Measurements from ENCODE around the gene SYNGAP1.
"Not testable (repeated sequence)": the region's sequence is repeated elsewhere in the genome, so short reads cannot be mapped to it uniquely, and the experiment has no call there.

The SYNGAP1 gene

GRCh38 chr6:33419580-33420490, at the start of gene SYNGAP1:
Gene SYNGAP1, plus strand, starts transcription at chr6:33420065. Its CDS starts 200 bp downstream, at chr6:33420265.
- DNase-seq (ENCODE audit: insufficient read length, low spot score) (no peak), FAIRE-seq (no peak)

GRCh38 chr6:33371901-33372300, 48.0 kb upstream of the SYNGAP1 start:
- not testable (repeated sequence) for FAIRE-seq; DNase-seq (ENCODE audit: insufficient read length, low spot score)

GRCh38 chr6:33372526-33373123, 47.2 kb upstream of the SYNGAP1 start:
- DNase-seq (ENCODE audit: insufficient read length, low spot score), result no peak
- FAIRE-seq, result no peak

GRCh38 chr6:33373960-33374910, 45.6 kb upstream of the SYNGAP1 start:
- FAIRE-seq (no peak), DNase-seq (ENCODE audit: insufficient read length, low spot score) (no peak)

- DNase-seq (ENCODE audit: insufficient read length, low spot score), result no peak
- FAIRE-seq, result no peak
These were observed 44.7 kb upstream of the SYNGAP1 start for GRCh38 chr6:33375143-33375671.

- DNase-seq (ENCODE audit: insufficient read length, low spot score) (no peak), FAIRE-seq (no peak)
These were observed 42.7 kb upstream of the SYNGAP1 start for GRCh38 chr6:33377171-33377570.

- not testable (repeated sequence) for DNase-seq (ENCODE audit: insufficient read length, low spot score); FAIRE-seq
These were observed 40.7 kb upstream of the SYNGAP1 start for GRCh38 chr6:33379184-33379583.

GRCh38 chr6:33380272-33380981, 39.4 kb upstream of the SYNGAP1 start:
- no peak for FAIRE-seq
- DNase-seq (ENCODE audit: insufficient read length, low spot score), result no peak

GRCh38 chr6:33383427-33384185, 36.3 kb upstream of the SYNGAP1 start:
- DNase-seq (ENCODE audit: insufficient read length, low spot score) (no peak), FAIRE-seq (no peak)

GRCh38 chr6:33384581-33385020, 35.3 kb upstream of the SYNGAP1 start:
- no peak for FAIRE-seq
- no peak for DNase-seq (ENCODE audit: insufficient read length, low spot score)

- FAIRE-seq (no peak), DNase-seq (ENCODE audit: insufficient read length, low spot score) (no peak)
These were observed 29.7 kb upstream of the SYNGAP1 start for GRCh38 chr6:33390173-33390572.

GRCh38 chr6:33390767-33391277, 29.0 kb upstream of the SYNGAP1 start:
- peak; percentile 14 for FAIRE-seq
- DNase-seq (ENCODE audit: insufficient read length, low spot score), result no peak

GRCh38 chr6:33391278-33391921, 28.5 kb upstream of the SYNGAP1 start, which contains the start of gene KIFC1:
Gene KIFC1, plus strand, starts transcription at chr6:33391823. Its CDS starts 163 bp downstream, at chr6:33391986.
- peak; percentile 98 for FAIRE-seq
- DNase-seq (ENCODE audit: insufficient read length, low spot score), result peak; percentile 90

GRCh38 chr6:33391922-33392594, 27.8 kb upstream of the SYNGAP1 start:
- FAIRE-seq, result peak; percentile 63
- DNase-seq (ENCODE audit: insufficient read length, low spot score), result no peak

GRCh38 chr6:33392595-33392948, 27.3 kb upstream of the SYNGAP1 start:
- no peak for FAIRE-seq
- DNase-seq (ENCODE audit: insufficient read length, low spot score), result no peak

- FAIRE-seq (no peak), DNase-seq (ENCODE audit: insufficient read length, low spot score) (no peak)
These were observed 26.9 kb upstream of the SYNGAP1 start for GRCh38 chr6:33392979-33393378.

- DNase-seq (ENCODE audit: insufficient read length, low spot score), result no peak
- no peak for FAIRE-seq
These were observed 22.3 kb upstream of the SYNGAP1 start for GRCh38 chr6:33397541-33397940.

GRCh38 chr6:33398601-33399000, 21.3 kb upstream of the SYNGAP1 start:
- not testable (repeated sequence) for FAIRE-seq; DNase-seq (ENCODE audit: insufficient read length, low spot score)
